Glutamatergic neuron (in vitro differentiated cells): ENCODE measurements around the gene PAPOLA. TPM values are rescaled to one million over a fixed set of nuclear protein-coding genes. Genes with fewer than 3 reads are reported as not detected.

Experiments
- DNase-seq: peaks from one replicate; pipeline ENCODE4 v3.0.0; 2022
- H3K27ac Mint-ChIP-seq: one replicate; pipeline ENCODE4 v1.8.0; 2020; ENCODE audit warnings: mild to moderate bottlenecking, mixed read lengths, inconsistent platforms; ENCODE audit not compliant: unreplicated experiment
- H3K27me3 Mint-ChIP-seq: one replicate; pipeline ENCODE4 v1.8.0; 2020; ENCODE audit warnings: mild to moderate bottlenecking, moderate library complexity, mixed read lengths, inconsistent platforms; ENCODE audit not compliant: unreplicated experiment
- H3K36me3 Mint-ChIP-seq: one replicate; pipeline ENCODE4 v1.8.0; 2020; ENCODE audit warnings: mild to moderate bottlenecking, mixed read lengths, inconsistent platforms; ENCODE audit not compliant: unreplicated experiment
- H3K4me1 Mint-ChIP-seq: one replicate; pipeline ENCODE4 v1.8.0; 2020; ENCODE audit warnings: mild to moderate bottlenecking, low read depth, mixed read lengths, inconsistent platforms; ENCODE audit not compliant: unreplicated experiment
- H3K4me3 Mint-ChIP-seq: one replicate; pipeline ENCODE4 v1.8.0; 2020; ENCODE audit warnings: mild to moderate bottlenecking, mixed read lengths, inconsistent platforms; ENCODE audit not compliant: unreplicated experiment
- H3K9me3 Mint-ChIP-seq: one replicate; pipeline ENCODE4 v1.8.0; 2020; ENCODE audit warnings: mild to moderate bottlenecking, moderate library complexity, mixed read lengths, inconsistent platforms; ENCODE audit not compliant: unreplicated experiment
- total RNA-seq: library from RNA; stranded (reverse); fragmentation: NEBNext Ultra II Directional; extraction: Animal tissue kit (Norgen Biotek cat#: 25700); gene quantifications from one replicate; pipeline ENCODE4 v1.2.1, GENCODE V29; 2021; ENCODE audit not compliant: unreplicated experiment
- TF ChIP-seq, protein P1 (sequence below): fragments of 200-600 bp; sonication (generic); IDR thresholded peaks from one replicate; pipeline ENCODE4 v1.5.0; 2021; ENCODE audit not compliant: partially characterized antibody, unreplicated experiment

PAPOLA gene
- total RNA-seq, 1 donor from 2014 or later: 169 TPM

DNA sequence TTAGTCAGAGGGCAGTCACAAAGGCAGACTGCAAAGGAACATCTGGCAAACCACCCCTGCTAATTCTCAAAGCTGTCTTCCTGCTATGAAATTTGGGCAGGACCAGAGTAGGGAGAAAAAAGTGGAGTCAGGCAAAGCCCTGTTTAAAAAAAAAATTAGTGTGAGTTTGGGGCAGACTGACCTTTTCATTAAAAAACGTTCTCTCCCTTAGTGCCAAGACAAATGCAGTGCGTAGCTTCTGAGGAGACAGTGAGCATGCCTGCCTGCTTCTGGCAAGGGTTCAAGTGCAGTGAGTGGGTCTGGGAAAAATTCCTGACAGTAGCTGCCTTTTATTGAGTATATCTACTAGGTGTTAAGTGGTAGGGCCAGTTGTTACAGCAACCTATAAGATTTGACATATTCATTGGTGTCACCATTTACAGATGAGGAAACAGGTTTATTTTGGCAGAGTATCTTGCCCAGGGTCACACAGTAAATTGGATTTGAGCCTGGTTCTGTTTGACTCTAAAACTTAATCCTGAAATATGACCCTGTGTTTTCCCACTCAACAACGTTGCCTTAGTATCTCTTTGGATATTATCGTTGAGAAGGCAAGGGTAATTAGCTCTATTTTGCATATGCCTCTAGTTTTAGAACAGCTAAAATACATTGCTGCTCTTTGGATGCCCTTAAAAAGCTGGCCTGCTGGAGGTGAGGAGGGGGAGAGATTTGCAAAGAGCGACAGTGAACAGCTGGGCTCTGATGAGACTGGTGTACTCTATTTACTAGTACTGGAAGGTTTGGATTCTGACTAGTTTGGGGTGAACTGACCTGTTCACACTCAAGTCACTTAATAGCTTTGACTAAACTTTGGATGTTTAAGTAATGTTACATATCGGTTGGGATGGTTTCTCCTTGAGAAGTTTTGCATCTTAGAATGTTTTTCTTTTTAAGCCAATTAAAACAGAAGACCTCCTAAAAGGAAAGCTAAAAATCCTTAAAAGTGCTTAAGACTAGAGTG, 72.8 kb downstream of the PAPOLA start:
- no peak for DNase-seq
- H3K27ac Mint-ChIP-seq: no peak overlapping the region
- peaks cover 2% of the 10 kb centered on the region for H3K27me3 Mint-ChIP-seq
- TF ChIP-seq, protein P1, sequence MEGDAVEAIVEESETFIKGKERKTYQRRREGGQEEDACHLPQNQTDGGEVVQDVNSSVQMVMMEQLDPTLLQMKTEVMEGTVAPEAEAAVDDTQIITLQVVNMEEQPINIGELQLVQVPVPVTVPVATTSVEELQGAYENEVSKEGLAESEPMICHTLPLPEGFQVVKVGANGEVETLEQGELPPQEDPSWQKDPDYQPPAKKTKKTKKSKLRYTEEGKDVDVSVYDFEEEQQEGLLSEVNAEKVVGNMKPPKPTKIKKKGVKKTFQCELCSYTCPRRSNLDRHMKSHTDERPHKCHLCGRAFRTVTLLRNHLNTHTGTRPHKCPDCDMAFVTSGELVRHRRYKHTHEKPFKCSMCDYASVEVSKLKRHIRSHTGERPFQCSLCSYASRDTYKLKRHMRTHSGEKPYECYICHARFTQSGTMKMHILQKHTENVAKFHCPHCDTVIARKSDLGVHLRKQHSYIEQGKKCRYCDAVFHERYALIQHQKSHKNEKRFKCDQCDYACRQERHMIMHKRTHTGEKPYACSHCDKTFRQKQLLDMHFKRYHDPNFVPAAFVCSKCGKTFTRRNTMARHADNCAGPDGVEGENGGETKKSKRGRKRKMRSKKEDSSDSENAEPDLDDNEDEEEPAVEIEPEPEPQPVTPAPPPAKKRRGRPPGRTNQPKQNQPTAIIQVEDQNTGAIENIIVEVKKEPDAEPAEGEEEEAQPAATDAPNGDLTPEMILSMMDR: no peak
- H3K36me3 Mint-ChIP-seq: no peaks in the 10 kb centered on the region
- peaks cover 8% of the 10 kb centered on the region for H3K9me3 Mint-ChIP-seq
- H3K4me1 Mint-ChIP-seq: peaks cover 1% of the 10 kb centered on the region
- H3K4me3 Mint-ChIP-seq: no peak overlapping the region

DNA sequence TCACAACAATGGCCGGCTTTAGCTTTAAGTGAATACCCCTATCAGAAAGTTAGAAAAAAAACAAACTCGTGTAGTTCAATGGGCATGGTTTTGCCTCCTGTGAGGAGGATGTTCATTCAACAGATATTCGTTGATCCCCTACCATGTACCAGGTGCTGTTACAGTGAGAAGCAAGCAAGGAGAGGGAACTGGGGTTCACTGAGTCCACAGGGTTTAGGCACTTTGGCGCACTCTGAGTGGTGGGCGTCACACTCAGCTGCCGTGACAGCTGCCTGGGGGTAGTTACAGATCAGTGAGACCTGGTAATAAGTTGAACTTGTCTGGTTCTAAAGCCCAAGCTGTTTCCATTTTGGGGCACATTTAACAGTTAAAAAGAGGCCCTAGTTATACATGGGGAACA, 74.2 kb downstream of the PAPOLA start:
- Mint-ChIP-seq H3K4me1 (peaks cover 4% of the 10 kb centered on the region), H3K27ac (no peak overlapping the region), H3K9me3 (peaks cover 8% of the 10 kb centered on the region), H3K36me3 (no peaks in the 10 kb centered on the region), H3K27me3 (peaks cover 4% of the 10 kb centered on the region), H3K4me3 (no peak overlapping the region)
- no peak for DNase-seq
- TF ChIP-seq, protein P1: no peak

DNA sequence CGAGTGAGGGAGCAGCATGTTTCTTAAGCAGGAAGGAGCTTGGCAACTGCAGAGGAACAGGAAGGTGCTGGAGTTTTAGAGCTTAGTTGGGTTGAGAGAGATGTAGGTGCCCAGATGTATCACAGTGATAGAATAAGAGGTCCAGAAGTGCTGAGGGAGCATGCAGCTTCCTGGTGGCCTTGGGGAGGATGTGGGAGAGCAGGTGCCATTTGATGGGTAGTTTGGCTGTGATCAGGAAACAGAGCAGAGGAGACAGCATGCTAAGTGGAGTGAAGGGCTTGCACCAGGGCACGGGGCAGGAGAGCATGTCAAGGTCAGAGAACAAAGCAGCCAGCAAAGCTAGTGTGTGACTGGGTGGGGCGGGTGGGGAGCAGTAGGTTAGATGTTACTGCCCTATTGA, 74.8 kb downstream of the PAPOLA start:
- TF ChIP-seq, protein P1: no peak
- no peaks in the 10 kb centered on the region for H3K36me3 Mint-ChIP-seq
- no peak overlapping the region for H3K27ac Mint-ChIP-seq
- H3K4me3 Mint-ChIP-seq: no peak overlapping the region
- no peak for DNase-seq
- peaks cover 9% of the 10 kb centered on the region for H3K4me1 Mint-ChIP-seq
- peaks cover 4% of the 10 kb centered on the region for H3K27me3 Mint-ChIP-seq
- H3K9me3 Mint-ChIP-seq: peaks cover 8% of the 10 kb centered on the region

DNA sequence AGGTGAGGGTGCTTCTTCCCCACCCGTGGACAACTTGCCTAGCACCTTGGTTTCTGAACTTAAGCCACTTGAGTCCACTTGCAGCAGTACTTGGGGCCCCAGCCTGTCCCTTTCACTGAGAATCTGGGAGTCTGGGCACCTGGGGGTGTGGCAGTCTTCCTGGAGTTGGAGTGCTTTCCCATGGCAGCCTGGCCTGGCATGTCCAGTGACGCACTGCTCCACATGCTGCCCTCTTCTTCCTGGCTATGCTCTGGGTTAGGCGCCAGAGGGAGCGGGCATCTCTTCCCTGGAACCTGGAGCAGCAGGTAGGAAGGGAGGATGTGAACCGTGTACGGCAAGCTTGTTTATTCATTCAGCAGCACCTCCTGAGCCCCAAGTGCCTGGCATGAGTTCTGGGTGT, 76.4 kb downstream of the PAPOLA start:
- peaks cover 22% of the 10 kb centered on the region for H3K4me1 Mint-ChIP-seq
- H3K4me3 Mint-ChIP-seq: no peak overlapping the region
- TF ChIP-seq, protein P1: no peak
- H3K9me3 Mint-ChIP-seq: peaks cover 8% of the 10 kb centered on the region
- H3K36me3 Mint-ChIP-seq: no peaks in the 10 kb centered on the region
- H3K27me3 Mint-ChIP-seq: peaks cover 6% of the 10 kb centered on the region
- DNase-seq: no peak
- no peak overlapping the region for H3K27ac Mint-ChIP-seq

DNA sequence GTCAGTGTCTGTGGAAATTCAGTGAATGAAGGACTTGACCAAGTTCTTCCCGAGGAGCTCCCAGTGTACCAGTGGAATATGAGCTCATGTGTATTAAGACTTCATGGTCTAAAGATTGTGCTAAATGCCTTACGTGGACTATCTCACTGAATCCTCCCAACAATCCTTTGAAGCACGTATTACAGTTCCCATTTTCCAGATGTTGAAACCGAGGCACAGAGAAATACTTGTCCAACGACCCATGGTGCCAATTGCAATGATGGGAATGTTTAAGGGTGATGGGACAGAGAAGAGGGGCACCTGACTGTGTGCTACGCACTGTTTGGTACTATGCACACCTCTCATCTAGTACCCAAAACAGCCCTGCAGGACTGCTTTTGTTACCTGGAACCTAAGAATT, 77.2 kb downstream of the PAPOLA start:
- Mint-ChIP-seq H3K36me3 (no peaks in the 10 kb centered on the region), H3K27me3 (peaks cover 6% of the 10 kb centered on the region), H3K4me1 (peaks cover 24% of the 10 kb centered on the region), H3K9me3 (peaks cover 8% of the 10 kb centered on the region), H3K27ac (no peak overlapping the region), H3K4me3 (no peak overlapping the region)
- DNase-seq: no peak
- TF ChIP-seq, protein P1: no peak
